GM12878 (cell line): ENCODE results near the gene MRTFA. TPM values are rescaled to one million over a fixed set of nuclear protein-coding genes. Genes with fewer than 3 reads are reported as not detected.

Experiments used
- ATF7 ChIP-seq: fragments of 450-650 bp; IDR thresholded peaks from 2 replicates; pipeline ENCODE4 v1.6.1; 2016; ENCODE audit warnings: low read depth, mild to moderate bottlenecking
- BCL11A ChIP-seq: IDR thresholded peaks from 2 replicates; pipeline ENCODE4 v1.6.1; 2011; ENCODE audit warnings: low read depth, low read length
- BHLHE40 ChIP-seq, 2 experiments: fragments of 450-650 bp in 1 of 2; IDR thresholded peaks; 2 replicates each; pipeline ENCODE4 v1.6.1; 2011 to 2017; ENCODE audit warnings: low read depth in 2 of 2, borderline replicate concordance in 1 of 2, improper control_type of control experiment in 1 of 2, low read length in 1 of 2, mild to moderate bottlenecking in 1 of 2
- CREM ChIP-seq: IDR thresholded peaks from 2 replicates; pipeline ENCODE4 v1.6.1; 2014; ENCODE audit warnings: antibody characterized with exemption, low read depth
- DPF2 ChIP-seq: fragments of 450-650 bp; IDR thresholded peaks from 2 replicates; pipeline ENCODE4 v1.6.1; 2017; ENCODE audit warnings: mild to moderate bottlenecking
- EED ChIP-seq: sonication (generic); IDR thresholded peaks from 2 replicates; pipeline ENCODE4 v1.6.1; 2016; ENCODE audit warnings: antibody characterized with exemption, low read depth
- EP300 ChIP-seq, 2 experiments: fragments of 150-350 bp in 1 of 2; IDR thresholded peaks; 2 replicates each; pipeline ENCODE4 v1.6.1; 2011 to 2012; ENCODE audit warnings: low read depth in 2 of 2, low read length in 2 of 2, borderline replicate concordance in 1 of 2, improper control_type of control experiment in 1 of 2, inconsistent platforms in 1 of 2; ENCODE audit not compliant: control insufficient read depth in 1 of 2
- HCFC1 ChIP-seq: fragments of 150-350 bp; IDR thresholded peaks from 2 replicates; pipeline ENCODE4 v1.6.1; 2014; ENCODE audit warnings: low read length
- HDAC2 ChIP-seq: fragments of 200-600 bp; sonication (generic); IDR thresholded peaks from 2 replicates; pipeline ENCODE4 v1.6.1; 2017
- IKZF1 ChIP-seq: fragments of 450-650 bp; conservative IDR thresholded peaks from 2 replicates; pipeline ENCODE4 v1.6.1; 2017; ENCODE audit warnings: antibody characterized with exemption, mild to moderate bottlenecking
- IKZF2 ChIP-seq, 2 experiments: fragments of 450-650 bp; IDR thresholded peaks; 2 replicates each; pipeline ENCODE4 v1.6.1; 2017; ENCODE audit warnings: mild to moderate bottlenecking in 2 of 2, moderate library complexity in 2 of 2
- IRF4 ChIP-seq: IDR thresholded peaks from 2 replicates; pipeline ENCODE4 v1.6.1; 2011; ENCODE audit warnings: low read depth, low read length
- JUNB ChIP-seq: IDR thresholded peaks from 2 replicates; pipeline ENCODE4 v1.6.1; 2016; ENCODE audit warnings: antibody characterized with exemption, mild to moderate bottlenecking
- MYB ChIP-seq: fragments of 150-350 bp; IDR thresholded peaks from 2 replicates; pipeline ENCODE4 v1.6.1; 2014; ENCODE audit warnings: mild to moderate bottlenecking, low read depth, low read length, borderline replicate concordance
- PAX5 ChIP-seq: IDR thresholded peaks from 2 replicates; pipeline ENCODE4 v1.6.1; 2011; ENCODE audit warnings: low read depth, low read length, borderline replicate concordance
- SIX5 ChIP-seq: IDR thresholded peaks from 2 replicates; pipeline ENCODE4 v1.6.1; 2011; ENCODE audit warnings: mild to moderate bottlenecking, low read depth, low read length, moderate library complexity; ENCODE audit not compliant: severe bottlenecking
- SUPT20H ChIP-seq: IDR thresholded peaks from 2 replicates; pipeline ENCODE4 v1.6.1; 2011; ENCODE audit warnings: low read depth, mild to moderate bottlenecking, low read length, moderate library complexity, borderline replicate concordance; ENCODE audit not compliant: control insufficient read depth
- YY1 ChIP-seq: IDR thresholded peaks from 2 replicates; pipeline ENCODE4 v1.6.1; 2011; ENCODE audit warnings: low read depth, mild to moderate bottlenecking, low read length
- ZBED1 ChIP-seq: IDR thresholded peaks from 2 replicates; pipeline ENCODE4 v1.6.1; 2016; ENCODE audit warnings: borderline replicate concordance
- polyA plus RNA-seq, 11 experiments: library from polyadenylated mRNA; depleted of rRNA in 4 of 11; unstranded in 6 of 11; stranded (reverse) in 5 of 11; fragments of >200 nt; fragmentation: Nextera tagmentation in 4 of 11; fragmentation: Illumina TruSeq in 1 of 11; extraction: Ambion mirVana in 4 of 11; extraction: Trizol in 1 of 11; gene quantifications; 1 replicate in 1 of 11; 2 replicates in 10 of 11; pipeline versions ENCODE4 v1.2.1 to v1.2.3, GENCODE V29; 2011 to 2016; ENCODE audit warnings: inconsistent platforms in 2 of 11, missing spikeins in 2 of 11, low read depth in 1 of 11
- total RNA-seq, 4 experiments: library from RNA; depleted of rRNA in 3 of 4; stranded (reverse); fragments of >200 nt in 3 of 4; fragmentation: Illumina TruSeq in 1 of 4; extraction: Trizol in 1 of 4; gene quantifications; 2 replicates each; pipeline versions ENCODE4 v1.2.1 to v1.2.3, GENCODE V29; 2013 to 2021
- TF ChIP-seq, protein P1 (sequence below): IDR thresholded peaks from 2 replicates; pipeline ENCODE4 v1.6.1; 2011; ENCODE audit warnings: mild to moderate bottlenecking, low read depth, low read length, moderate library complexity; ENCODE audit not compliant: insufficient replicate concordance
- TF ChIP-seq, protein P2 (sequence below): fragments of 450-650 bp; IDR thresholded peaks from 2 replicates; pipeline ENCODE4 v1.6.1; 2016; ENCODE audit warnings: mild to moderate bottlenecking

MRTFA gene
- total and polyA plus RNA-seq, 10 of the 15 experiments (the other 5 are each of a cell fraction or from before 2014, with no cell fraction given): 2.0 to 63.9 (median 17.9) TPM

DNA sequence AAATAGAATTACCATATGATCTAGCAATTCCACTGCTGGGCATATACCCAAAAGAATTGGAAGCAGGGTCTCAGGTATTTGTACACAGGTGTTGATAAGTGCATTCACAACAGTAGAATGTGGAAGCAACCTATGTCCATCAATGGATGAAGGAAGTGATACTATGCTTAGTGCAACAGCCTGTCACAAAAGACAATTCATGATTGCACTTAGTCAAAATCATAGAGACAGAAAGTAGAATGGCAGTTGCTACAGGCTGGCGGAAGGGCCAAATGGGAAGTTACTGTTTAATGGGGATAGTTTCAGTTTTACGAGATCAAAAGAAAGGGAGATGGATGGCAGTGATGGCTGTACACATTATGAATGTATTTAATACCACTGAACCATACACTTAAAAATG lies 224.1 kb downstream of the MRTFA start (continued):
- TF ChIP-seq, protein P1, sequence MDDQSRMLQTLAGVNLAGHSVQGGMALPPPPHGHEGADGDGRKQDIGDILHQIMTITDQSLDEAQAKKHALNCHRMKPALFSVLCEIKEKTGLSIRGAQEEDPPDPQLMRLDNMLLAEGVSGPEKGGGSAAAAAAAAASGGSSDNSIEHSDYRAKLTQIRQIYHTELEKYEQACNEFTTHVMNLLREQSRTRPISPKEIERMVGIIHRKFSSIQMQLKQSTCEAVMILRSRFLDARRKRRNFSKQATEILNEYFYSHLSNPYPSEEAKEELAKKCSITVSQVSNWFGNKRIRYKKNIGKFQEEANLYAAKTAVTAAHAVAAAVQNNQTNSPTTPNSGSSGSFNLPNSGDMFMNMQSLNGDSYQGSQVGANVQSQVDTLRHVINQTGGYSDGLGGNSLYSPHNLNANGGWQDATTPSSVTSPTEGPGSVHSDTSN: peak; percentile 60
- TF ChIP-seq IKZF1 (peak; percentile 87), HCFC1 (0 out of 2 replicates have a peak, but pooled peaks have one; percentile 18), IRF4 (peak; percentile 92), MYB (peak; percentile 90; the same call in 1 of the 2 replicates), EED (peak; percentile 78), BHLHE40 (IDR thresholded peaks at IDR 0.05; ENCODE audit: borderline replicate concordance in 1 of 2, low read depth in 2 of 2, low read length in 1 of 2) (peak in 1 of 2 experiments; percentile 53; a peak in 2 of 4 replicates), ATF7 (peak; percentile 75), PAX5 (0 out of 2 replicates have a peak, but pooled peaks have one; percentile 46), EP300 (IDR thresholded peaks at IDR 0.05; ENCODE audit: borderline replicate concordance in 1 of 2, control insufficient read depth in 1 of 2, low read depth in 2 of 2, low read length in 2 of 2) (peak; percentile 75 to 78; a peak in 3 of 4 replicates), DPF2 (peak; percentile 92), SUPT20H (no peak), BCL11A (peak; percentile 75), HDAC2 (no peak), YY1 (peak; percentile 54; the same call in 1 of the 2 replicates), IKZF2 (IDR thresholded peaks at IDR 0.05) (peak; percentile 87 to 93), SIX5 (no peak), ZBED1 (peak; percentile 53; the same call in 1 of the 2 replicates), CREM (peak; percentile 57; the same call in 1 of the 2 replicates), JUNB (peak; percentile 90)
- TF ChIP-seq, protein P2, sequence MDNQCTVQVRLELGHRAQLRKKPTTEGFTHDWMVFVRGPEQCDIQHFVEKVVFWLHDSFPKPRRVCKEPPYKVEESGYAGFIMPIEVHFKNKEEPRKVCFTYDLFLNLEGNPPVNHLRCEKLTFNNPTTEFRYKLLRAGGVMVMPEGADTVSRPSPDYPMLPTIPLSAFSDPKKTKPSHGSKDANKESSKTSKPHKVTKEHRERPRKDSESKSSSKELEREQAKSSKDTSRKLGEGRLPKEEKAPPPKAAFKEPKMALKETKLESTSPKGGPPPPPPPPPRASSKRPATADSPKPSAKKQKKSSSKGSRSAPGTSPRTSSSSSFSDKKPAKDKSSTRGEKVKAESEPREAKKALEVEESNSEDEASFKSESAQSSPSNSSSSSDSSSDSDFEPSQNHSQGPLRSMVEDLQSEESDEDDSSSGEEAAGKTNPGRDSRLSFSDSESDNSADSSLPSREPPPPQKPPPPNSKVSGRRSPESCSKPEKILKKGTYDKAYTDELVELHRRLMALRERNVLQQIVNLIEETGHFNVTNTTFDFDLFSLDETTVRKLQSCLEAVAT: peak; percentile 49; the same call in 1 of the 2 replicates
